GM12872 (cell line): Measurements from ENCODE around the gene LRRC30.

ENCODE experiments used
- TF ChIP-seq, protein P1 (sequence below): IDR thresholded peaks from 3 replicates; pipeline ENCODE4 v1.5.1; 2011; ENCODE audit warnings: low read depth, mild to moderate bottlenecking, low read length, moderate library complexity; ENCODE audit not compliant: insufficient read depth

The LRRC30 gene

DNA sequence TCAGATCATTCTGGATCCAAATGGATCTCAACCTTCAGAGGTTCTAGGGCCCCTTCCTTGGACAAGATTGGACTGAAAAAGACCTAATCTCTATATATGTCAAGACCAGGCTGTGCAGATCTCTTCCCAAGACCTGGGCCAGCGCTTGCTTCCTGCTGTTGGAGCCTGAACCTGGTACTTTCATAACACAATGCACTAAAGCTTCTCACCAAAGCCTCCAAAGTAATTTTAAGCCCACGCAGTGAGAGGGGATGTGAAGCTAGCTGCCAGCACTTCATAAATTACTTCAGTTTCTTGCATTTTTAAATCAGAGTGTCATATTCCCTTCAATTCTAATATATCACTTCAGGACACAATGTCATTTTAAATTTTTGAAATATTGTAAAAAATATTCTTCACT, 50.7 kb downstream of the LRRC30 start:
- TF ChIP-seq, protein P1, sequence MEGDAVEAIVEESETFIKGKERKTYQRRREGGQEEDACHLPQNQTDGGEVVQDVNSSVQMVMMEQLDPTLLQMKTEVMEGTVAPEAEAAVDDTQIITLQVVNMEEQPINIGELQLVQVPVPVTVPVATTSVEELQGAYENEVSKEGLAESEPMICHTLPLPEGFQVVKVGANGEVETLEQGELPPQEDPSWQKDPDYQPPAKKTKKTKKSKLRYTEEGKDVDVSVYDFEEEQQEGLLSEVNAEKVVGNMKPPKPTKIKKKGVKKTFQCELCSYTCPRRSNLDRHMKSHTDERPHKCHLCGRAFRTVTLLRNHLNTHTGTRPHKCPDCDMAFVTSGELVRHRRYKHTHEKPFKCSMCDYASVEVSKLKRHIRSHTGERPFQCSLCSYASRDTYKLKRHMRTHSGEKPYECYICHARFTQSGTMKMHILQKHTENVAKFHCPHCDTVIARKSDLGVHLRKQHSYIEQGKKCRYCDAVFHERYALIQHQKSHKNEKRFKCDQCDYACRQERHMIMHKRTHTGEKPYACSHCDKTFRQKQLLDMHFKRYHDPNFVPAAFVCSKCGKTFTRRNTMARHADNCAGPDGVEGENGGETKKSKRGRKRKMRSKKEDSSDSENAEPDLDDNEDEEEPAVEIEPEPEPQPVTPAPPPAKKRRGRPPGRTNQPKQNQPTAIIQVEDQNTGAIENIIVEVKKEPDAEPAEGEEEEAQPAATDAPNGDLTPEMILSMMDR = no peak
